IMR-90 (cell line): Measurements from ENCODE around the gene SOX2. TPM values are rescaled to one million over a fixed set of nuclear protein-coding genes. Genes with fewer than 3 reads are reported as not detected.

Source experiments
- ATAC-seq: fragments of 200-7000 bp; cut with Tn5 transposase; 2 replicates; pipeline ENCODE4 v1.9.1; 2020; ENCODE audit warnings: low read depth, mild to moderate bottlenecking, moderate library complexity
- BruUV-seq: library from RNA; stranded (reverse); fragments of 400-500 nt; replicated peaks from 2 replicates; lab custom pipeline; 2021; lab: Mats Ljungman, UMichigan
- CTCF ChIA-PET: fragments of 300-600 bp; formaldehyde crosslinking; extraction: SDS; loops from one replicate; lab custom pipeline; 2021; ENCODE audit warnings: antibody characterized with exemption; lab: Yijun Ruan, JAX
- POLR2A ChIA-PET: fragments of 300-600 bp; sonication (Branson Sonifier 250); formaldehyde crosslinking; loops from one replicate; lab custom pipeline; 2022; ENCODE audit warnings: antibody characterized with exemption; ENCODE audit not compliant: unreplicated experiment; lab: Charles Lee
- DNase-seq: peaks from one replicate; pipeline ENCODE4 v3.0.0; 2013
- H2AFZ ChIP-seq: replicated peaks from 2 replicates; pipeline ENCODE3; 2013; ENCODE audit warnings: low read length, mild to moderate bottlenecking; ENCODE audit not compliant: poor library complexity
- H2AK5ac ChIP-seq: 2 replicates; pipeline ENCODE4 v1.6.1; 2013; ENCODE audit warnings: low read depth, low read length, inconsistent platforms
- H2AK9ac ChIP-seq: replicated peaks from 2 replicates; pipeline ENCODE3; 2013; ENCODE audit warnings: mild to moderate bottlenecking, low read depth, low read length, moderate library complexity; ENCODE audit not compliant: poor library complexity
- H2BK120ac ChIP-seq: 2 replicates; pipeline ENCODE4 v1.6.1; 2013; ENCODE audit warnings: low read depth, low read length, inconsistent platforms
- H2BK15ac ChIP-seq: 3 replicates; pipeline ENCODE4 v1.6.1; 2013; ENCODE audit warnings: low read depth, low read length, inconsistent platforms
- H2BK20ac ChIP-seq: 2 replicates; pipeline ENCODE4 v1.6.1; 2013; ENCODE audit warnings: low read depth, mild to moderate bottlenecking, inconsistent platforms, low read length, moderate library complexity
- H2BK5ac ChIP-seq: 2 replicates; pipeline ENCODE4 v1.6.1; 2013; ENCODE audit warnings: mild to moderate bottlenecking, low read depth, low read length, inconsistent platforms; ENCODE audit not compliant: poor library complexity, severe bottlenecking
- H3K14ac ChIP-seq: replicated peaks from 2 replicates; pipeline ENCODE4 v1.6.1; 2013; ENCODE audit warnings: low read depth, low read length, inconsistent platforms
- H3K18ac ChIP-seq: 2 replicates; pipeline ENCODE4 v1.6.1; 2013; ENCODE audit warnings: low read depth, low read length, control low read depth
- H3K23ac ChIP-seq: 2 replicates; pipeline ENCODE4 v1.6.1; 2013; ENCODE audit warnings: low read depth, low read length, inconsistent platforms
- H3K27ac ChIP-seq: 2 replicates; pipeline ENCODE4 v1.5.1; 2013; ENCODE audit warnings: mild to moderate bottlenecking, control low read depth, low read length; ENCODE audit not compliant: insufficient read depth
- H3K27me3 ChIP-seq: 2 replicates; pipeline ENCODE4 v1.6.1; 2013; ENCODE audit warnings: low read length; ENCODE audit not compliant: control insufficient read depth, insufficient read depth
- H3K36me3 ChIP-seq: 2 replicates; pipeline ENCODE4 v1.6.1; 2013; ENCODE audit warnings: low read length, mixed read lengths; ENCODE audit not compliant: control insufficient read depth, insufficient read depth
- H3K4ac ChIP-seq: 2 replicates; pipeline ENCODE4 v1.6.1; 2013; ENCODE audit warnings: low read depth, low read length, inconsistent platforms
- H3K4me1 ChIP-seq: 2 replicates; pipeline ENCODE4 v1.6.1; 2013; ENCODE audit warnings: low read length, mixed read lengths; ENCODE audit not compliant: control insufficient read depth, insufficient read depth
- H3K4me2 ChIP-seq: 2 replicates; pipeline ENCODE4 v1.6.1; 2013; ENCODE audit warnings: low read depth, mild to moderate bottlenecking, control low read depth, low read length, moderate library complexity
- H3K4me3 ChIP-seq: 2 replicates; pipeline ENCODE4 v1.5.1; 2013; ENCODE audit warnings: low read depth, mild to moderate bottlenecking, control low read depth, low read length, moderate library complexity; ENCODE audit not compliant: insufficient read depth
- H3K56ac ChIP-seq: 2 replicates; pipeline ENCODE4 v1.6.1; 2013; ENCODE audit warnings: low read length, inconsistent platforms; ENCODE audit not compliant: insufficient read depth; ENCODE audit errors: extremely low read depth
- H3K79me1 ChIP-seq, 2 experiments: 2 replicates each; pipeline ENCODE4 v1.6.1; 2013; ENCODE audit warnings: low read length in 2 of 2, inconsistent platforms in 1 of 2, low read depth in 1 of 2
- H3K9ac ChIP-seq: 2 replicates; pipeline ENCODE4 v1.6.1; 2013; ENCODE audit warnings: low read depth, low read length, control low read depth
- H3K9me1 ChIP-seq: 2 replicates; pipeline ENCODE4 v1.6.1; 2013; ENCODE audit warnings: low read length, inconsistent platforms; ENCODE audit not compliant: insufficient read depth
- H3K9me3 ChIP-seq: 2 replicates; pipeline ENCODE4 v1.6.1; 2013; ENCODE audit warnings: low read length; ENCODE audit not compliant: control insufficient read depth, insufficient read depth
- H4K20me1 ChIP-seq: 2 replicates; pipeline ENCODE4 v1.6.1; 2013; ENCODE audit warnings: low read length, inconsistent platforms; ENCODE audit not compliant: insufficient read depth
- H4K5ac ChIP-seq: 2 replicates; pipeline ENCODE4 v1.6.1; 2013; ENCODE audit warnings: mild to moderate bottlenecking, low read depth, low read length, control low read depth
- H4K8ac ChIP-seq, 2 experiments: 2 replicates each; pipeline ENCODE4 v1.6.1; 2013; ENCODE audit warnings: low read depth in 2 of 2, low read length in 2 of 2, control low read depth in 1 of 2, inconsistent platforms in 1 of 2
- H4K91ac ChIP-seq: 2 replicates; pipeline ENCODE4 v1.6.1; 2013; ENCODE audit warnings: low read depth, low read length, inconsistent platforms; ENCODE audit not compliant: insufficient read depth
- BHLHE40 ChIP-seq: fragments of 150-350 bp; IDR thresholded peaks from 2 replicates; pipeline ENCODE4 v1.6.1; 2016; ENCODE audit warnings: mild to moderate bottlenecking, low read depth, low read length
- CEBPB ChIP-seq: IDR thresholded peaks from 2 replicates; pipeline ENCODE4 v1.6.1; 2012; ENCODE audit warnings: low read depth, low read length, improper control_type of control experiment
- CHD1 ChIP-seq: IDR thresholded peaks from 2 replicates; pipeline ENCODE4 v1.6.1; 2012; ENCODE audit warnings: low read depth, low read length, improper control_type of control experiment
- CTCF ChIP-seq: conservative IDR thresholded peaks from 2 replicates; pipeline ENCODE4 v1.5.1; 2012; ENCODE audit warnings: mild to moderate bottlenecking, low read depth, low read length, improper control_type of control experiment
- ELK1 ChIP-seq: fragments of 150-350 bp; IDR thresholded peaks from 2 replicates; pipeline ENCODE4 v1.6.1; 2016; ENCODE audit warnings: low read depth, mild to moderate bottlenecking, low read length, moderate library complexity, borderline replicate concordance
- FOS ChIP-seq: fragments of 150-350 bp; IDR thresholded peaks from 2 replicates; pipeline ENCODE4 v1.6.1; 2016; ENCODE audit warnings: low read depth, low read length
- MAZ ChIP-seq: IDR thresholded peaks from 2 replicates; pipeline ENCODE4 v1.6.1; 2012; ENCODE audit warnings: low read depth, mild to moderate bottlenecking, low read length, improper control_type of control experiment, moderate library complexity, borderline replicate concordance
- MXI1 ChIP-seq: IDR thresholded peaks from 2 replicates; pipeline ENCODE4 v1.6.1; 2012; ENCODE audit warnings: low read depth, mild to moderate bottlenecking, low read length, moderate library complexity, borderline replicate concordance
- NFE2L2 ChIP-seq: fragments of 150-350 bp; IDR thresholded peaks from 2 replicates; pipeline ENCODE4 v1.6.1; 2016; ENCODE audit warnings: low read depth, mild to moderate bottlenecking, low read length
- POLR2A ChIP-seq: IDR thresholded peaks from 2 replicates; pipeline ENCODE4 v1.6.1; 2012; ENCODE audit warnings: mild to moderate bottlenecking, low read depth, low read length
- RAD21 ChIP-seq: IDR thresholded peaks from 2 replicates; pipeline ENCODE4 v1.6.1; 2012; ENCODE audit warnings: low read length, improper control_type of control experiment
- RCOR1 ChIP-seq: IDR thresholded peaks from 2 replicates; pipeline ENCODE4 v1.6.1; 2012; ENCODE audit warnings: mild to moderate bottlenecking, low read length, improper control_type of control experiment; ENCODE audit not compliant: insufficient replicate concordance
- RFX5 ChIP-seq: IDR thresholded peaks from 2 replicates; pipeline ENCODE4 v1.8.0; 2012; ENCODE audit warnings: low read depth, mild to moderate bottlenecking, low read length, moderate library complexity
- SMC3 ChIP-seq: fragments of 150-350 bp; IDR thresholded peaks from 2 replicates; pipeline ENCODE4 v1.6.1; 2016; ENCODE audit warnings: low read depth, mild to moderate bottlenecking, antibody characterized with exemption, low read length, moderate library complexity
- WGBS, 2 experiments: methylation state at CpG; one replicate each; pipeline versions ENCODE4 v1.1.5 to v1.1.7; 2013; ENCODE audit warnings: missing lambda C conversion rate in 2 of 2; ENCODE audit not compliant: insufficient read length in 1 of 2; ENCODE audit errors: extremely low coverage in 2 of 2; 5-methylcytosine and 5-hydroxymethylcytosine counted together
- dilution Hi-C: fragments of 300-500 bp; cut with HindIII; formaldehyde crosslinking; loops from one replicate; pipeline ENCODE4 v1.14.3; 2018; ENCODE audit warnings: low sequenced_read_pairs; ENCODE audit not compliant: unreplicated experiment
- in situ Hi-C: fragments of 300-500 bp; cut with MboI; formaldehyde crosslinking; loops from 3 replicates; pipeline ENCODE4 v1.14.3; 2019; ENCODE audit warnings: low sequenced_read_pairs, inconsistent platforms, mixed read lengths
- intact Hi-C: fragments of 100-400 bp; cut with micrococcal nuclease; formaldehyde crosslinking; loops from 2 replicates; pipeline ENCODE4 v1.10.0; 2022
- polyA plus RNA-seq, 3 experiments: library from polyadenylated mRNA; depleted of rRNA; stranded (reverse); fragments of >200 nt; gene quantifications; 2 replicates each; pipeline ENCODE4 v1.2.3, GENCODE V29; 2012; ENCODE audit warnings: low replicate concordance in 1 of 3
- total RNA-seq: library from RNA; depleted of rRNA; stranded (reverse); fragments of >200 nt; gene quantifications from 2 replicates; pipeline ENCODE4 v1.2.3, GENCODE V29; 2012

SOX2 gene
- total and polyA plus RNA-seq, 2 of the 4 experiments (the other 2 are of a cell fraction), result not detected

GRCh38 chr3:181739628-181740027, 27.9 kb downstream of the SOX2 start:
- TF ChIP-seq MXI1, result no peak
- no peak for TF ChIP-seq RCOR1
- TF ChIP-seq NFE2L2, result no peak
- TF ChIP-seq RFX5, result no peak
- TF ChIP-seq ELK1, result no peak
- no peak for TF ChIP-seq RAD21
- TF ChIP-seq CTCF, result no peak
- TF ChIP-seq BHLHE40, result no peak
- TF ChIP-seq POLR2A, result no peak
- no peak for TF ChIP-seq CHD1
- no peak for TF ChIP-seq MAZ
- TF ChIP-seq SMC3, result no peak
- no peak for TF ChIP-seq FOS
- no peak for TF ChIP-seq CEBPB
- Histone ChIP-seq H4K91ac (no peak overlapping the region), H3K36me3 (no peaks in the 10 kb centered on the region), H3K4ac (no peak overlapping the region), H3K56ac (no peak overlapping the region), H4K5ac (no peak overlapping the region), H2BK120ac (no peak overlapping the region), H4K20me1 (no peaks in the 10 kb centered on the region), H3K79me1 (no peaks in the 10 kb centered on the region), H4K8ac (no peak overlapping the region), H3K18ac (no peak overlapping the region), H3K14ac (no peak overlapping the region), H2AFZ (no peak overlapping the region), H3K27me3 (no peaks in the 10 kb centered on the region), H2BK15ac (no peak overlapping the region), H2AK5ac (no peak overlapping the region), H3K23ac (no peak overlapping the region), H2BK20ac (no peak overlapping the region), H3K9me1 (no peaks in the 10 kb centered on the region), H3K4me1 (no peaks in the 10 kb centered on the region), H2BK5ac (no peak overlapping the region), H3K27ac (no peak overlapping the region), H3K9me3 (0 out of 2 replicates have a peak, but pooled peaks cover 2% of the 10 kb centered on the region), H3K4me2 (no peak overlapping the region), H3K9ac (no peak overlapping the region), H3K4me3 (no peak overlapping the region), H2AK9ac (no peak overlapping the region)
- dilution Hi-C loops, result no loop called here
- in situ Hi-C loops, result no loop called here
- ATAC-seq (no peak), DNase-seq (no peak)
- ChIA-PET CTCF (interaction anchor here (0.5 kb wide), 1 partner anchor 979 kb away, joined by 3 read pairs; no protein-coding TSS in a partner anchor), POLR2A (no interaction called here)
- intact Hi-C loops, result no loop called here
- 14% methylated on average over 1 of the region's 4 CpGs; no CpG with 5 or more reads in 1 of the 2 experiments for WGBS, 2 experiments
- no TSS peak for BruUV-seq
